Glomerular visceral epithelial cell (primary cell): ENCODE data around the gene NUDCD2.

Experiments
- DNase-seq: peaks from one replicate; pipeline ENCODE4 v3.0.0-alpha.2; 2016; ENCODE audit errors: extremely low spot score

Gene NUDCD2, protein sequence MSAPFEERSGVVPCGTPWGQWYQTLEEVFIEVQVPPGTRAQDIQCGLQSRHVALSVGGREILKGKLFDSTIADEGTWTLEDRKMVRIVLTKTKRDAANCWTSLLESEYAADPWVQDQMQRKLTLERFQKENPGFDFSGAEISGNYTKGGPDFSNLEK

DNA sequence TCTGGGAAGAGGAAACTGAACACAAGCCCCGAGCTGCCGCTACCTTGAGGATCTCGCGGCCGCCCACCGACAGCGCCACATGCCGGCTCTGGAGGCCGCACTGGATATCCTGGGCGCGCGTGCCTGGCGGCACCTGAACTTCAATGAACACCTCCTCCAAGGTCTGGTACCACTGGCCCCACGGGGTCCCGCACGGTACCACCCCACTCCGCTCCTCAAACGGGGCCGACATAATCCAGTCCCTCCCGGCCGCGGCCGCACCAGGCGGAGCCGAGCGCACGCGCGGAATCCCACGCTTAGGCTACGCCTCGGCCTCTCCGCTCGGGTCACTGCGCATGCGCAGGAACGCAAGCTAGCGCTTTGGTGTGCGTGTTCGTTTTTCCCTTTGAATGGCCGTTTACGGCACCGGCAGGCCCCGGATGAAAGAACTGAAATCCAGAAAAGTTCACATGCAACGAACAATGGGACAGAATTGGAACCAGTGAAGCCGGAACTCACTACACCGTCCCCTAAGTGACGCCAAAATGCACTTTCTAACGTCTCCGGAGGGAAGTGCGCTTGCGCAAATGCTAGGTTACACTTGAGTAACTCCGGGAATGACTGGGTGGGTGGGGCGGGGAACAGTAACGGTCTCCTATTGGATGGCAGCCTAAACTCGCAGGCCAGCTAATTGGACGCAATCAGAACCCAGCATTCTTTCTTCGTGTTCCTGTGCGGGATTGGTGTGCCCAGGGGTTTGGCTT is at the start of gene NUDCD2:
NUDCD2 (minus strand) TSS at position 284 of the 743 bp plus-strand sequence; CDS start at position 232, 52 bp downstream.
- DNase-seq: peak; percentile 99

DNA sequence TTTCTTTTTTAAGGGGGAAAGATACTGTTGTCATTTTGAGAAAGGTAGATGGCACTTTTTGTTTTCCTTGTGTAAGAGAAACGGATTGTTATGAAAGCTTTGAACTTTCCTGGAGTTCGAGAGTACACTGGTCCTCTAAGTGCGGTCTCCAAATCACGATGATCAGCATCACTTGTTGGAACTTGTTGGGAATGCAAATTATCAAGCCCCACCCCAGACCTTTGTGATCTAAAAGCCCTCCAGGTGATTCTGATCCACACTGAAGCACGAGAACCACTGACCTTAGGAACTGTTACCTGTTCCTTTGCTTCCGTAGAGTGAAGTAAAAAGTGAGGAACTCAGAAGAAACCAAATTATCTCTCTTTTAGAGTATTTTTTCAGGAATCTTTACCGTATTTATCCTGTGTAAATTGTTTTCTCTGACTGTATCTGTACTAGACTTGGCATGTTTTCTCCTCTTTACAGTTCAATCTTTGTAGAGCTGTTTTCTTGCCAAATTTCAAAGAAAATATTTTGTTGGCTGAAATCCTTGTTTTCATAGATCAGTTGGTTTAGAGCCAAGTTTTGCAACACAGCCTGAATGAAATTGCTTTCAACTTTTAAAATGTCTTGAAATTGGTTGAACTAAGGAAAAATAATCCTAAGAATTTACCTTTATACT is 49.5 kb upstream of the NUDCD2 start:
- DNase-seq: peak; percentile 31

DNA sequence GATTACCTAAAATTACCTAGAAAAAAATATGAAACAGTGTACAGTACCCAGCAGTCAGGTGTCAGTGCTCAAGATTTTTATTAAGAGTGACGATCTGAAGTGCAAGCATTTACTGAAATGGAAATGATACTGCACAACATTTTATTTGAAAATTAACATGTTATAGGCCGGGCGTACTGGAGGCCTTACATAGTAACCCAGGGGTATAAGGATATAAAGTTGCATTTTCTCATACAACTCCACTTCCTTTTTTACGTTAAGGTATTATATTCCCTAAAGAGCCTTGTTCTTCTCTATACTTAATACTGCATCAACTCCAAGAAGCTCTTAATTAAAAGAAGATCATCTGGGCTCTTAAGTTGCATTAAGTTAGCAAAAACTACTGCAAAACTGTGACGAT is 48.9 kb upstream of the NUDCD2 start:
- no peak for DNase-seq

DNA sequence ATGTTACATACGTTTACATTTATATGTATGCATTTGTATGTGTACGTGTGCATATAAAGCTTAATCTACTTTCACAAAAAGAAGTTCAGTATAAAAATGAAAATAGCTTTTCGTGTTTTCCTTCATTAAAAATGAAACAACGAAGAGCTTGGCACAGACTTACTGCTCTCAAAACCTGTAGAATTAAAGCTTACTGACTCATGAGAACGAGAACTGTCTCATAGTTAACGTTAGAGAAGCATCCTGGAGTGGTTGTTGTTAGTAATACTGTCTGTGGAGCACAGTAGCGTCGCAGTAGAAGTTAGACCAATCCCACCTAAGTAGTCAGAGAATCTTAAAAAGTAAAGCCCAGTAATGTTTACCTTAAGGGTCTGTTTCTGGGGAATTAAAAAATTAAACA is 46.8 kb upstream of the NUDCD2 start:
- peak; percentile 40 for DNase-seq

DNA sequence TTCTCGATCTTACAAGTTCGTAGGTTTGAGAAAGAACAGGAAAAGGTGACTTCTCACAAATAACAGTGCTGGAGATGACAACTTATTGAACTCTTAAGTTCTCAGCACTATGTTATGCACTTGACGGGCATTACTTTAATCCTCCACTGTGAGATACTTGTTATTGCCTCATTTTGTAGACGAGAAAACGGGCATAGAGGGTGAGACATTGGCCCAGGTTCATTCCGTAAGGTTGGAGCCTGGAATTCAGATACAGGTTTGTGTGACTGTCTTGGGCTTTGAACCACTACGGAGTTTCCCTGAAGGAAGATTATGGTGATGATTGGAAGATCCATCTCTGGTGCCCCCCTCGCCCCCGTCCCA is 46.2 kb upstream of the NUDCD2 start:
- no peak for DNase-seq

DNA sequence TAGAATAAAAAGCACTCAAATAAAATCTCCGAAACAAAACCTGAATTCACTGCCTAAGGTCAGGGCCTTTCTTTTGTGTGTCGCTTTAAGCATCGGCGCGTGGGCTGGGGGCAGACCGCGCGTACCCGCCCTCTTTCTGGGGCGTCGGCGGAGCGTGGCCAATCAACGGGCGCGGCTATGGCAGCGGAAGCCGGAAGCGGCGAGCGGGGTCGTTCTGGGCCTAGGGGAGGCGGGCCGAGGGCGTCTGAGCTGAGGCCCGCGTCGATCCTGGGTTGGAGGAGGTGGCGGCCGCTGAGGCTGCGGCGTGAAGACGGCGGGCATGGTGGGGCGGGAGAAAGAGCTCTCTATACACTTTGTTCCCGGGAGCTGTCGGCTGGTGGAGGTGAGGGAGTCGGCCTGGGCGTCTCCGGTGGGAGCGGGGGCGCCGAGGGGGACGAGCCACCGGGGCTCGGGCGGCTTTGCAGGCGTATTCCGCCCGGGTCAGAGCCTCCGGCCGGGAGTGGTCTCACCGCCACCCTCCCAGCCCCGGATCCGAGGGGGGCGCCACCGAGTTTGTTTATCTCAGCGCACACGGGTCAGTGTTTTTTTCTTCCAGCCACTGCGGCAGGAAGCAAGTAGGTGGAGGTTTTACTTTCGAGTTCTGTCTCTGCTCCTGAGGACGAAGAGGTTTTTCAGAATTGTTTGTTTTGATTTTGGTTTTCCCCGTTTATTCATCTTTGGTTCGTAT is 45.6 kb upstream of the NUDCD2 start, which contains the start of gene MAT2B:
MAT2B (plus strand) TSS at position 252 of the 727 bp plus-strand sequence; CDS start at position 320, 68 bp downstream.
- peak; percentile 97 for DNase-seq

DNA sequence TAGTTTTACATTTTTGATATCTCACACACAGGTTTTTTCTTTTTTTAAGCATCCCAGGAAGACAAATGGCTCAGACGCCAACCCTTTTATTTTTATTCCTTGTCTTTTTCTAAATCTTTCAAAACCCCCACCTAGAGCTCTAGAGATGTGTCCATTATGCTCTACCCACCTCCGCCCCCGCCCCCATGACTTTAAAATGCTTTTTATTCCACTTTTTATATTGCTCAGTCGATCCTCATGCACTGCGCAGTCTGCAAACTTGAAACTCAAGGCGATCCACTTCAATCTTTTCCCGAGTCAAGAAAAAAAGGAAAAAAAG is 45.1 kb upstream of the NUDCD2 start:
- no peak for DNase-seq

DNA sequence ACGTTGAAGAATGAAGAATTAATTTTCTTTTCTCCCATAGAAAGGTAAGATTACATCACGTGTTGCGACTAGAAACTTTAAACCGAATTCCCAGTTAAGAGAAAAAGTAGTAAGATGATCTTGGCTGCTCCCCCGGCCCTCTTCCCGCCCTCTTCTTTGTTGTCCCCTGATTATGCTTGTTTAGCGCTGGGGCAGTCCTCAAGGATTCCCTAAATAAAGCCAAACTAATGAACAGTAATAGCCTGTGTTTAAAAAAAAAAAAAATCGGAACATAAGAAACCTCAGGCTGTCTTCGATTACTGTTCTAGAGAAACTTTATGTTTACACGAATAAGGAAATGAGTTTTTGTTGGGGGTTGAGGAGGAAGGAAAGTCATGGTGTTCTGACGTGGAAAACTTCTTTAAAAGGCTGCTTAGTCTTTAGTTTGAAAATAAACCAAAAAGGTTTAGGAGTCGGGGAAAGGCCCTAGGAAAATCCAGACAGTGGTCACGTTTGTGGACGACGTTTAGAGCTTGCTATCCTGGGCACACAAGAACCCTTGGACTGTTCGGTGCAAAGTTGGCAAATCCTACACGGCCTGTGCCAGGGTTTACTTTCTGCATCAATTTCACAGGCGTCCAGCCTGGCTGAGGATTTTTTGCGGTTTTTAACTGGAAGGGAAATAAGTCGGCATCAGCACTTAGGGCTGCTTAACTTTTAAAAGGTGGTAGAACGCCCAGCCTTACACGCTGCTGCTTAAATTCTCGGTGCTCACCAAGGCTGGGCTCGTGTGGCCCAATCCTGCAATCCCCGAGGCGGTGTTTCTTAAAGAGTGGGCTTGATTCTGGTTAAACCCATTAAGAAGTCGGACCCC is 44.4 kb upstream of the NUDCD2 start:
- DNase-seq: peak; percentile 61

DNA sequence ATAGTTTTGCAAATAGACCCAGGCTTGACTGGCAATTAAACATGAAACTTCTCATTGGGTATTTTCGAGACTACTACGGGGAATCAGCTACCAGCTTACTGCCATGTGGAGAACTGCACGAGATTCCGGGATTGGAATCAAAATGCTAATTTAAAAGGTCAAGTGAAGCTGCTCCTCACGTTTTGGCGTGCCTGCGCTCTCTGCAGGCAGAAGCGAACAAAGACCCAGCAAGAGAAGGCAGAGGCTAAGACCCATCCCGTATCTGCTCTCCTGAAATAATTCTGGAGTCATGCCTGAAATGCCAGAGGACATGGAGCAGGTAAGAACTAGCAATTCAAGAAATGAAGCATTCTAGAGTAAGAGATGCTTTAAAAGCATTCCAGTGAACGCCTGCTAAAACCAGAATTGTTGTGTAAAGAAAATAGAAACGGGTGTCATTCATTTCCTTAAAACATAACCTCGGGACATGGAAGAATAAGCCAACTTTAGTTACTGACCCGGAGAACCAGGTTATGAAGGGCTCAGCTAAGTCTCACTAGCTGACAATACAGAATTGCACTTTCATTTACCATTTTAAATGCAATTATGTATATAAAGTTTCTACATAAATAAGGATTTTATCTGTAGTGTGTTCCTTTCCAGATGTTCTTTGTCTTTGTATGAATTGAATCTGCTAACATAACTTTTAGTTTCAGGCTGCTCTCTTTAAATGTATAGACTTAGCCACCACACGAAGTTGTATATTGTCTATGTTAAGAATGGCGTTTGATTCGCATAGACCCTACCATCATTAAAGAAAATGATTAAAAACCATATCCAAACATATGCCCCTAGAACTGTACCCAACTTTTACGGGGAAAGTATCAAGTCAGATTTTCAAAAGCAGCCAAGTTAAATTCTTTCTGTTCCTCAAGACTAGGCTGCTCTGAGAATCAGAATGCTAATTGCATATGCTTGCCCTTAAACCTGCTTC is 43.5 kb upstream of the NUDCD2 start:
- DNase-seq: peak; percentile 74

DNA sequence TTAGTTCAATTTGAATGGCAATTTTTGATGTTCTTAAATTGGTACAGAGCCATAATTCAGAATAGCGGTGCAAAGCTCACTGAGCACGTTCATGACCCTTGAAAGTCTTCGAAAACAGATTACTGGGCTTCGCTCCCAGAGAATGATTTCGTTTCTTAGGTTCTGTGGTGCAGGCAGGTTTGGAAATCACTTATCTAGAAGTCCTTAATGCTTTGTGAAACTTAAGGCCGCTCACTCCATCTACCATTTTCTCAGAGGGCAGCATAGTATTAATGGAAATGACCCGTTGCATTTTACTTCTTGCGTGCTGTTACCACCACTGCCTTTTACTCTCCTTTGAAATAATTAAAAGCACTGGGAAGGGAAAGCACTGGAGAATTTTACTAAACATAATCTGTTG is 42.6 kb upstream of the NUDCD2 start:
- no peak for DNase-seq

DNA sequence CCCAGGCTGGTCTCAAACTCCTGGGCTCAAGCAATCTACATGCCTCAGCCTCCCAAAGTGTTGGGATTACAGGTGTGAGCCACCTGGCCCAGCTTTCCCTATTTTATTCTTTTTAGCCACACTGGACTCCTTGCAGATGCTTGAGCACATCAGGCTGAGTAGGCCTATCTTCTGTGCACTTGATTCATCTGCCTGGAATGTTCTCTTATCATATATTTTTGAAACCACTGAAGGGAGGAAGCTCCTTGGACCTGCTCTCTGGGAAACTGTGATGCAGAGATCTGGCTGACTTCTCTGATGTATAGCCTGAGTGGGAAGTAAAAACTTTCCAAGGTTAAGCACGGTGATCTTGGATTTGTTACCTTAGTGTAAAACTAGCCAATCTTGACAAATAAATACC is 39.0 kb upstream of the NUDCD2 start:
- DNase-seq: peak; percentile 52

DNA sequence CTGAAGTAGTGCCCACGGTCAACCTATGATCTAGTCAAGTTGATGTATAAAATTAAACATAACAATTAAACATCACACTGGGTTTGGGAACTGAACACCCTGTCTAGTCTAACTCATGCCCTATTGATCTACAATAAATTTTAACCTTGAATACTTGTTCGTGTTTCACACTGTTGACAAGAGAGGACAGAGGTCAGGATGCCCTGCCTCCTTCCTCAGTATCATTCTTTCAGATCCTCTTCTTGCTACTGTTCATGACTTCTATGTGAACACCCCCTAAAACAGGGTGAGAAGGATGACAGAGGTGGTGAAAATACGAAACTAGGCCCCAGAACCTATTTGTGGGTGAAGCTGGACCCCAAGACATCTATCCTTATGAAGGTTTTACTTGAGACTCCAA is 37.4 kb upstream of the NUDCD2 start:
- no peak for DNase-seq

DNA sequence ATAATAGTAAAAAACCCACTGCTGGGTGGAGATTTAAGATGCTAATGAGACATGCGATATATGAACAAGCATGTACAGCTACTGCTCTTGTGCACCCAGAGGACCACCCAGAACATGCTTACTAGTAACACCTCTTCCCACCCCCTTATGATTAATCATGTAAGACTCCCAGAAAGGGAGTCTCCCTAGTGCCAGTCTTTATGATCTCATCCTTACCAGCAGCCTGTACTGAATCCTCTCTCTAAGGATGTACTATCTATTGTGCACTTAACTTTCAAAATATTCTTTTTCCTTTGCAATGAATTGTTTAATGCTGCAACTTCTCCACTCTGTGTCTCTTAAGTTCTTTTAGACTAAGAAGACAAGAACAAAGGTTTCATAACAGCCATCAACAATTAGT is 36.4 kb upstream of the NUDCD2 start:
- peak; percentile 52 for DNase-seq

DNA sequence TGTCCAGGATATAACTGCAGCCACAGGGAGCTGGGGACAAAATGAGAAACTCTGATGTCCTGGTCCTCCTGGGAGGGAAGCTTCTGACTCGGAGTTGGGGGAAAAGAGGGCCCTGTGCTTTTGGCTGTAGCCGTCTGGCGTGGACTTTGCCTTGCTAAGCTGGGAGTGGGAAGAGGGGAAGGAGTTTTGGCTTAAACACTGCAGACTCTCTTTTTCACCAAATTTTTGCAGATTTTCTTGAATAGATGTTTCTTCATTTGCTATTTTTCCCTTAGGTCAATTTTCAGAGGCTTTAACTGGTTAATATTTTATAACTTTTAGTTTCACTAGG is 29.8 kb upstream of the NUDCD2 start:
- DNase-seq: no peak

DNA sequence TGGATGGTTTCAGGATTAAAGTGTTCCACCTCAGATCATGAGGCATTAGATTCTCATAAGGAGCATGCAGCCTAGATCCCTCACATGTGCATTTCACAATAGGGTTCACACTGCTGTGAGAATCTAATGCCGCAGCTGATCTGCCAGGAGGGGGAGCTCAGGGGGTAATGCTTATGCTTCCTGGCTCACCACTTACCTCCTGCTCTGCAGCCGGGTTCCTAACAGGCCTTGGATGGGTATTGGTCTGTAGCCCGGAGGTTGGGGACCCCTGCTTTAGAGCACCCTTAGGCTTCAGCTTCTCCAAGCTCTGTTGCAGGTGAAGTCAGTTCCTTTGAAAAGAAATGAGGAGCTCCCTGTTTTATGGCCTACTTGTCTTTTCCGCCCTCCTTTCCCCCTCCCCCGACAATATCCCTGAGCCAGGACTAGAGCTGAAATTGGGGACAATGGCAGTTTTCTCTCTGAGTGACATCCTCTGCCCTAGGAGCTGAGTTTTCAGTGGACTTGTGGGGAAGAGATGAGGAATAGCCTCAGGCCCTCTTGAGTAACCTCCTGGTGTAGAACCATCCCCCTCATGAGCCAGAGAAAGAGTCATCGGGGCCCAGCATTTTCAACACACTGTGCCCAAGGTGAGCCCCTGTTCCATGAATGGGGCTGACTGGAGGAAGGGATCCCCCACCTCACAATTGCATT is 29.3 kb upstream of the NUDCD2 start:
- peak; percentile 22 for DNase-seq

DNA sequence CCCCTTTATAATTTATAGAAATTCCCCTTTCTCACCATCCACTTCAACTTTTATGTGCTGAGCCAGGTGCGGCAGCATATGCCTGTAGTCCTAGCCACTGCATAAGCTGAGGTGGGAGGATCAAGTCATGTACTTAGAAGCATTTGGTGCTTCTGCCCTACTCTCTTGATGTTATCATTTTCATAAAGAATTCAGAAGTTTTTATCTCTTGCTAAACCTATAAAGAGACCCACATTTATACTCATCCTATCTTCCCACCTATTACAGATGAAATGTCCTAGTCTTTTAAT is 19.0 kb upstream of the NUDCD2 start:
- no peak for DNase-seq

DNA sequence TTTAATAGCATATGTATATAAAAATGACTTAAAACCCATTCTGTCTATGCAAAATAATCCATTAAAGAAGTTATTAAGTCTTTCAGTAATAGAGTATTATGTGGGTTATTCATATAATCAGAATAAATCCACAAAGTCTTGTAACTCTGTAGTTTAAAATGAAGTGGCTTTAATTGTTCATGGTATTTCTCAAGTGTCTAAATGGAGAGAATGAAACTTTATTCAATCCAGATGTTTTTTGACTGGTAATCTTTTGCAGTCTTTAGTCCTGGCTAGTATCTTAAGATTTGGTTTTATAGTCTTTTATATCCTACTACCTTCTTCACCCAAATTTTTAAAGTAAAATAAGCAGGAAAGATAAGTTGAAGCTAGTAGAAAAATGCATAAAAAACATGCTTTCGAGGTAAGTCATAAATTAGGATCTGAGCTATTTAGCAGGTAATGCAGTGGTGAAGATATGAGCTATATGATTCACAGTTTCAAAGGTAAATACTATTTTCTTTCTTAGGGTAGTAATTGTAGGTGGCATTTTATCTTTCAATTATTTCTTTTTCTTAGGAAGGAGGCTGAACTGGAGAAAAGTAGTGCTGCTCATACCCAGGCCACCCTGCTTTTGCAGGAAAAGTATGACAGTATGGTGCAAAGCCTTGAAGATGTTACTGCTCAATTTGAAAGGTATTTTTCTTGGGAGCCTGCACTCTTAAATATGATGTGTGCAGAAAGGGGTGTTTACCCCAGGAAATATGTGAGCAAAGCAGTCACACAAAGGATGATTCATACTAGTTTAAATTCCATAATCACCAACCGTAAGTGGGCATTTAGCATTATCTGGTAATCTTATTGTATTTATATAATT is 18.5 kb upstream of the NUDCD2 start:
- DNase-seq: no peak

DNA sequence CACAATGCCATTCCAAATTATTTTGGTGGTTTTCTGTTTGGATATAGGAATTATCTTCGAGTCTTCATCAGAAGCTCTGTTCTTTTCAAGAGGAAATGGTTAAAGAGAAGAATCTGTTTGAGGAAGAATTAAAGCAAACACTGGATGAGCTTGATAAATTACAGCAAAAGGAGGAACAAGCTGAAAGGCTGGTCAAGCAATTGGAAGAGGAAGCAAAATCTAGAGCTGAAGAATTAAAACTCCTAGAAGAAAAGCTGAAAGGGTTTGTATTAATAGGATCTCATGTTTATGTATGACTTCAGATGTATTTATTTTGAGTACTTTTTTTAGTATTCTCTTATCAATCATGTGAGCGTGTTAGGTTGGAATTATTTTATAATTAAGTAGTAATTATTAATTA is 15.5 kb upstream of the NUDCD2 start:
- DNase-seq: no peak

DNA sequence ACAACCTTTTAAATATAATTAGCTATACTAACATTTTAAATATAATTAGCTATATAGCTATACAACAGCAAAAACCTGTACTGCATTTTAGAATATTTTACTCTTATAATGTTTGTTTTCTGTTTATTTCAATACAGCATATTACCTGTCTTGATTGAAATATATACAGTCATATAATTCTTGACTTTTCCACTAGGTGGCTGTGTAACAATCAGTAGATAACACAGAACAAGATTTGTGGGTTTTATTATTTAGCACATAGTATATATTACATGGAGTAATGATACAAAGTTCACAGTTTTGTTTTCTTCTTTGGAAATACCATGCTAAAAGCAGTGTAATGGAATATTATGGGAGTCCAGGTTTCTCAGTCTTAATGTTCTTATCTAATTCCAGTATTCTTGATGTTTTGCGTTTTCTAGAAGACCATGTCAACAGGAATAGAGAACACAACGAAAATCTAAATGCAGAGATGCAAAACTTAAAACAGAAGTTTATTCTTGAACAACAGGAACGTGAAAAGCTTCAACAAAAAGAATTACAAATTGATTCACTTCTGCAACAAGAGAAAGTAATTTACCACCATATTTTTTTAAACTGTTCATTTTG is 13.8 kb upstream of the NUDCD2 start:
- DNase-seq: no peak
